Right lung (tissue), 5 donors: ENCODE measurements around the gene PARD6A. TPM values are rescaled to one million over a fixed set of nuclear protein-coding genes. Genes with fewer than 3 reads are reported as not detected.

Experiments
- DNase-seq, 2 donors: peaks; one replicate each; pipeline ENCODE4 v3.0.0-alpha.2; 2013
- polyA plus RNA-seq, 5 donors: library from polyadenylated mRNA; unstranded; fragments of 120-200 nt; gene quantifications; one replicate each; pipeline versions ENCODE4 v1.2.1 to v1.2.3, GENCODE V29; 2013; ENCODE audit warnings: inconsistent platforms in 1 of 5, low replicate concordance in 1 of 5; ENCODE audit not compliant: insufficient read length in 5 of 5, insufficient read depth in 1 of 5

PARD6A gene
- polyA plus RNA-seq, 5 donors = 1.2 to 2.7 (median 1.5) TPM

GRCh38 chr16:67666032-67666551 lies 5.3 kb downstream of the PARD6A start:
- no peak for DNase-seq

GRCh38 chr16:67666559-67667452 lies 6.0 kb downstream of the PARD6A start, which contains the start of the genes C16orf86 and ENKD1:
Gene C16orf86, plus strand, starts transcription at chr16:67666814. Its CDS starts 157 bp downstream, at chr16:67666971.
Gene ENKD1, minus strand, starts transcription at chr16:67666750. Its CDS starts 308 bp downstream, at chr16:67666442.
- peak; percentile 81 to 83 for DNase-seq

- no peak for DNase-seq
These were observed 6.7 kb downstream of the PARD6A start for GRCh38 chr16:67667453-67667816.

- peak; percentile 81 to 86 for DNase-seq
These were observed 7.2 kb downstream of the PARD6A start for GRCh38 chr16:67667817-67668494.

- no peak for DNase-seq
These were observed 7.9 kb downstream of the PARD6A start for GRCh38 chr16:67668495-67669157.

GRCh38 chr16:67669499-67670101 lies 8.8 kb downstream of the PARD6A start:
- DNase-seq = no peak

- no peak for DNase-seq
These were observed 11.5 kb downstream of the PARD6A start for GRCh38 chr16:67672306-67672705.

- DNase-seq = no peak
These were observed 12.2 kb downstream of the PARD6A start for GRCh38 chr16:67672739-67673662.

GRCh38 chr16:67673712-67674580 lies 13.2 kb downstream of the PARD6A start:
- peak; percentile 54 to 64 for DNase-seq

- DNase-seq = no peak
These were observed 14.3 kb downstream of the PARD6A start for GRCh38 chr16:67674851-67675578.

- no peak for DNase-seq
These were observed 14.8 kb downstream of the PARD6A start for GRCh38 chr16:67675579-67675935.

GRCh38 chr16:67675999-67676398 lies 15.2 kb downstream of the PARD6A start:
- DNase-seq = no peak

- DNase-seq = no peak
These were observed 15.8 kb downstream of the PARD6A start for GRCh38 chr16:67676516-67676915.

- DNase-seq = no peak
These were observed 16.2 kb downstream of the PARD6A start for GRCh38 chr16:67676939-67677338.

GRCh38 chr16:67677712-67678111 lies 17.0 kb downstream of the PARD6A start:
- no peak for DNase-seq

GRCh38 chr16:67678354-67679023 lies 17.7 kb downstream of the PARD6A start:
- DNase-seq = no peak

GRCh38 chr16:67679935-67680897 lies 19.5 kb downstream of the PARD6A start:
- no peak for DNase-seq
